ENCODE results near the gene C2orf72.

GRCh38 chr2:231050018-231050901 lies 12.9 kb downstream of the C2orf72 start:
- TF ChIP-seq CTCF (IDR thresholded peaks at IDR 0.05) (no peak), EZH2 (IDR thresholded peaks at IDR 0.05; ENCODE audit: borderline replicate concordance, insufficient read depth, low read depth, low read length, poor library complexity, severe bottlenecking) (no peak)

Measured in B cell (primary cell).